ENCODE data around the gene RHOV. TPM values are rescaled to one million over a fixed set of nuclear protein-coding genes. Genes with fewer than 3 reads are reported as not detected.

Gene RHOV
- total and polyA plus RNA-seq, 2 experiments from 2014 or later = 1.7 to 6.1 TPM

DNA sequence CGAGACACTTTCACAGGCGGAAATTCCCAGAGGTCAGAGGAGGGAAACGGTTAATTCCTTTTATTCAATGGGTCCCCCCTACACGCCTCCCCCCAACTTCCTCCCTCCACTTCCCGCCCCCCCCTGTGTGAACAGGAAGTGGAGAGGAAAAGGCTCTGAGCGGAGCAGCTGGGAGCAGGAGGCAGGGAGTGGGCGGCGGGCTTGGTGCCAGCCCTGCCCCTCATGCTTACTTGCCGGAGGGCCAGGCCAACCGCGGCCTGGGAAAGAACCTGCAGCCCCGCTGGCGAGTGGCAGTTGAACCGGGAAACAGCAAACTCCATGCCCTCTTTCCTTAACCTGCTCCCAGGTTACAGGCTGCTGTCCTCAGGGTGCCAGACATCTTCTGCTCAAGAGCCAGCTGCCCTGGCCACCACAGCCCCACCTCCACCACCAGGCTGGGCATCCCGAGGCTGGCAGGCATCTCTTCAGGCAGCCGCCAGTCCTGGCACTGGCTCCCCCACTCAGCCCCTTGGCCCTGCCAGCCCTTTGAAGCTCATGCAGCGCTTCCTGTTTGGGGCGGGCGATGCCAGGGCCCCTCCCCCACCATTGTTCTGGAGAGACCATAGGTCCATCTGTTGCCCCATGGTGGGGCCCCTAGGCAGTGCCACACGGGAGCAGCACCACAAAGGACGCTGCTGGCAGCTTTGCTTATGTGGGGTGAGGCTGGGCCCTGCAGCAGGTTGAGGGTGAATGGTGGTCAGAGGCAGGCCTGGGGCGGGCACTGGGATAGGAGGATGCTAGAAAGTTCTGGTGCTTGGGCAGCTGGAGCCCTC lies 33.2 kb upstream of the RHOV start:
- Histone ChIP-seq H3K9me3 (ENCODE audit: low read depth) (no peaks in the 10 kb centered on the region), H3K36me3 (replicated peaks; ENCODE audit: insufficient read depth, low read depth) (no peaks in the 10 kb centered on the region), H3K27me3 (no peaks in the 10 kb centered on the region), H3K4me1 (ENCODE audit: insufficient read depth) (peaks cover 56% of the 10 kb centered on the region), H3K4me2 (peak overlapping the region; percentile 95), H2AFZ (peak overlapping the region; percentile 69), H3K9me2 (replicated peaks; ENCODE audit: insufficient read depth) (no peaks in the 10 kb centered on the region), H4K20me1 (ENCODE audit: insufficient read depth, poor library complexity, severe bottlenecking) (peaks cover 16% of the 10 kb centered on the region), H3K79me2 (no peaks in the 10 kb centered on the region), H3K27ac (peak overlapping the region; percentile 89), H3K4me3 (no peak overlapping the region)
- WGBS (ENCODE audit: low lambda C conversion rate, missing lambda C conversion rate) = 72% methylated on average over 20 of the region's 22 CpGs
- TF ChIP-seq EZH2 (IDR thresholded peaks at IDR 0.05; ENCODE audit: borderline replicate concordance) (no peak), EZH2phosphoT487 (IDR thresholded peaks at IDR 0.05; ENCODE audit: low read depth, severe bottlenecking, unreplicated experiment) (no peak)
- TF ChIP-seq, protein P1, sequence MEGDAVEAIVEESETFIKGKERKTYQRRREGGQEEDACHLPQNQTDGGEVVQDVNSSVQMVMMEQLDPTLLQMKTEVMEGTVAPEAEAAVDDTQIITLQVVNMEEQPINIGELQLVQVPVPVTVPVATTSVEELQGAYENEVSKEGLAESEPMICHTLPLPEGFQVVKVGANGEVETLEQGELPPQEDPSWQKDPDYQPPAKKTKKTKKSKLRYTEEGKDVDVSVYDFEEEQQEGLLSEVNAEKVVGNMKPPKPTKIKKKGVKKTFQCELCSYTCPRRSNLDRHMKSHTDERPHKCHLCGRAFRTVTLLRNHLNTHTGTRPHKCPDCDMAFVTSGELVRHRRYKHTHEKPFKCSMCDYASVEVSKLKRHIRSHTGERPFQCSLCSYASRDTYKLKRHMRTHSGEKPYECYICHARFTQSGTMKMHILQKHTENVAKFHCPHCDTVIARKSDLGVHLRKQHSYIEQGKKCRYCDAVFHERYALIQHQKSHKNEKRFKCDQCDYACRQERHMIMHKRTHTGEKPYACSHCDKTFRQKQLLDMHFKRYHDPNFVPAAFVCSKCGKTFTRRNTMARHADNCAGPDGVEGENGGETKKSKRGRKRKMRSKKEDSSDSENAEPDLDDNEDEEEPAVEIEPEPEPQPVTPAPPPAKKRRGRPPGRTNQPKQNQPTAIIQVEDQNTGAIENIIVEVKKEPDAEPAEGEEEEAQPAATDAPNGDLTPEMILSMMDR (IDR thresholded peaks at IDR 0.05; ENCODE audit: poor library complexity) = no peak
- peak; percentile 52 for DNase-seq (ENCODE audit: low spot score)

DNA sequence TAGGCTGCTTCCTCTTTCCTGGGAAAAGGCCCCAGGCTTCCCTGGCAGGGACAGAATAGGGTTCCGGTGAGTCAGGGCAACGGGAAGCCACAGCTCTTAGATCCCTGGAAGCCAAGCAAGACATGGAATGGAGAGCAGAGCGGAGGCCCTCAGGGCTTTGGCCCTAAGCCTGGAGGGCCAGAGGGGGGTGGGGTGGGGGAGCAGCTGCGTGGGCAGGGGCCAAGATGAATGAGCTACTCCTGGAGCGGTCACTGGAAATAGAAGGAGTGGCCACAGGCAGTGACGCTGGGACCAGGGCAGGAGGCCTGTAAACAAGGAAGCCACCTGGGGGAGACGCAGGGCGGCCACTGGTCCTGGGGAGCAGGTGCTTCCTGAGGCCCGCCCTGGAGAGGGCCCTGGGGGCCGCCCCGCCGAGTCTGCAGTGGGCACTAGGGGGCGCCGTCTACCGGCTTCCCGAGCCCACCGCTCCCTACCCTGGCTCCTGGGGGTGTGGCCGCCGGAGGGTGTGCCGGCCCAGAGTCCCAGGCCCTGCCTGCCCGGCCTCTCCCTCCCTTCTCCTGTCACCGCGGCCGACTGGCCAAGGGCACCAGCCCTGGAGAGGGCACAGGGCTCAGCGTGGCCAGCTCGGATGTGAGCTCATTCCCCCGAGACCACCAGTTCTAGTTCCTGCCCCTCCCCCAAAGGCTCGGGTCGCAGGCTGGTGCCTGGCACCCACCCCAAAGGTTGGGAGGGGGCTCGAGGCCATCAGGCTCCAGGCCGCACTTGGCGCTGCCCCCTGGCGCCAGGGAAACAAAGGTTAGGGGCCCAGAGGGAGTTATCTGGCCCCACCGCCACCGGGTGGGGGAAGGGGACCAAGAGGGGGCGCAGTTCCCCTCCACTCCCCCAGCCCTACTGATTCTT lies 32.3 kb upstream of the RHOV start:
- WGBS (ENCODE audit: low lambda C conversion rate, missing lambda C conversion rate) = 17% methylated on average over 18 of the region's 36 CpGs
- H3K4me3 ChIP-seq = no peak overlapping the region
- peak overlapping the region; percentile 69 for H2AFZ ChIP-seq
- no peaks in the 10 kb centered on the region for H3K9me2 ChIP-seq (replicated peaks; ENCODE audit: insufficient read depth)
- TF ChIP-seq EZH2 (IDR thresholded peaks at IDR 0.05; ENCODE audit: borderline replicate concordance) = no peak
- TF ChIP-seq, protein P1 (IDR thresholded peaks at IDR 0.05; ENCODE audit: poor library complexity) = peak; percentile 84
- no peak for TF ChIP-seq EZH2phosphoT487 (IDR thresholded peaks at IDR 0.05; ENCODE audit: low read depth, severe bottlenecking, unreplicated experiment)
- peaks cover 5% of the 10 kb centered on the region for H3K79me2 ChIP-seq
- H3K4me2 ChIP-seq = peak overlapping the region; percentile 95
- DNase-seq (ENCODE audit: low spot score) = peak; percentile 94
- H4K20me1 ChIP-seq (ENCODE audit: insufficient read depth, poor library complexity, severe bottlenecking) = peaks cover 16% of the 10 kb centered on the region
- no peaks in the 10 kb centered on the region for H3K9me3 ChIP-seq (ENCODE audit: low read depth)
- peak overlapping the region; percentile 89 for H3K27ac ChIP-seq
- peaks cover 48% of the 10 kb centered on the region for H3K4me1 ChIP-seq (ENCODE audit: insufficient read depth)
- no peaks in the 10 kb centered on the region for H3K36me3 ChIP-seq (replicated peaks; ENCODE audit: insufficient read depth, low read depth)
- no peaks in the 10 kb centered on the region for H3K27me3 ChIP-seq

DNA sequence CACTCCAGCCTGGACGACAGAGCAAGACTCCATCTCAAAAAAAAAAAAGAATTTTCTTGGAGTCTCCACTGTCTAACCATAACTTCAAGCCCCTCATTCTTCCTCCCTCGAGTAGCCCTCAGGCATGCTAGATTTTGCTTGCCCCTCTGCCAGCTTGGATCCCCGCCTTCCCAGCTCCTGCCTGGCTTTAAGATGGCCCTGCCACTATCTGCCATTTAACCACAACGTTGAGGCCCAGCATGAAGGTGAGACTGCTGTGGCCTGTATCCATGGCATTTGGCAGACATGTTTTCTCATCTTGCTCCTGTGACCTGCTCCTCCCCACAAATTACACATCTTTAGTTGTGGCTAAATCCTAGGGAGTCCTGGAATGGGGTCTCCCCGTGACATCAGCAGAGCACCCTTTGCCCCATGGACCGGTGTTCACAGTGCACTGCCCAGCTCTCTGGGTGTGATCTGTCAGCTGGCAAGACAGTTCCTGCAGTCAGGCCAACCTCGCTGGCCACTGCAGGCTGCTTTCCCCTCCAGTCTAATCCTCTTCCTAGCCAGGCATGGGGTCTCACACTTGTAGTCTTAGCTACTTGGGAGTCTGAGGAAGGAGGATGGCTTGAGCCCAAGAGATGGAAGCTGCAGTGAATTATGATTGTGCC lies 30.6 kb upstream of the RHOV start:
- 83% methylated on average over 7 of the region's 7 CpGs for WGBS (ENCODE audit: low lambda C conversion rate, missing lambda C conversion rate)
- Histone ChIP-seq H3K36me3 (replicated peaks; ENCODE audit: insufficient read depth, low read depth) (no peaks in the 10 kb centered on the region), H3K4me1 (ENCODE audit: insufficient read depth) (peaks cover 32% of the 10 kb centered on the region), H3K79me2 (peaks cover 12% of the 10 kb centered on the region), H3K4me3 (no peak overlapping the region), H3K4me2 (no peak overlapping the region), H3K27ac (no peak overlapping the region), H3K9me3 (ENCODE audit: low read depth) (no peaks in the 10 kb centered on the region), H2AFZ (no peak overlapping the region), H3K9me2 (replicated peaks; ENCODE audit: insufficient read depth) (no peaks in the 10 kb centered on the region), H3K27me3 (no peaks in the 10 kb centered on the region), H4K20me1 (ENCODE audit: insufficient read depth, poor library complexity, severe bottlenecking) (peaks cover 23% of the 10 kb centered on the region)
- TF ChIP-seq EZH2 (IDR thresholded peaks at IDR 0.05; ENCODE audit: borderline replicate concordance) (no peak), EZH2phosphoT487 (IDR thresholded peaks at IDR 0.05; ENCODE audit: low read depth, severe bottlenecking, unreplicated experiment) (no peak)
- TF ChIP-seq, protein P1 (IDR thresholded peaks at IDR 0.05; ENCODE audit: poor library complexity) = no peak
- DNase-seq (ENCODE audit: low spot score) = no peak

Measured in hepatocyte (in vitro differentiated cells).